GM21825 (cell line): Measurements from ENCODE around the gene RANBP3.
A peak's percentile ranks its signal among the peaks of the same experiment; 100 is the strongest.

Experiments used
- ATAC-seq: cut with Tn5 transposase; IDR thresholded peaks from one replicate; pipeline ENCODE4 v1.9.1; 2021; ENCODE audit warnings: mild to moderate bottlenecking, moderate library complexity; ENCODE audit not compliant: unreplicated experiment

Gene RANBP3

DNA sequence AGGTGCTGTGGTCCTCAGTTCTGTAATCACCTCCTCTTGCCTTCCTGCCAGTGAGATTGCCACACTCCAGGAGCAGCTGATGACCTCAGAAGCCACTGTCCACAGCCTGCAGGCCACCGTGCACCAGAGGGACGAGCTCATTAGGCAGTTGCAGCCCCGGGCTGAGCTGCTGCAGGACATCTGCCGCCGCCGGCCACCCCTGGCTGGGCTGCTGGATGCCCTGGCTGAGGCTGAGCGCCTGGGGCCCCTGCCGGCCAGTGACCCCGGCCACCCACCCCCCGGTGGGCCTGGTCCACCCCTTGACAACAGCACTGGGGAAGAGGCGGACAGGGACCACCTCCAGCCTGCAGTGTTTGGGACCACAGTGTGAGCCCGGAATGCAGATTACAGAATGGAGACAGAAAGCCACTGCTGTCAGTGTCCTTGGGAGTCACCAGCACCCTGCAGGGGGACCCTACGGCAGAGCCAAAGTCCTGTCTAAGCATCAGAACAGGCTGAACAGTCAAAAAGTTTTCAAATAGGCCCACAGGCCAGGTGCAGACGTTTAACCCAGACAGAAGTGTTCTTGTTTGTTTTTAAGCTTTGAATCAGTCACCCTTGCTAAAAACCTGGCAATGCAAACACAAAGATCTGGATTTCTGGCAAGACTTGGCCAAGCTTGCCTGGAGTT, 69.0 kb downstream of the RANBP3 start:
- ATAC-seq = no peak

DNA sequence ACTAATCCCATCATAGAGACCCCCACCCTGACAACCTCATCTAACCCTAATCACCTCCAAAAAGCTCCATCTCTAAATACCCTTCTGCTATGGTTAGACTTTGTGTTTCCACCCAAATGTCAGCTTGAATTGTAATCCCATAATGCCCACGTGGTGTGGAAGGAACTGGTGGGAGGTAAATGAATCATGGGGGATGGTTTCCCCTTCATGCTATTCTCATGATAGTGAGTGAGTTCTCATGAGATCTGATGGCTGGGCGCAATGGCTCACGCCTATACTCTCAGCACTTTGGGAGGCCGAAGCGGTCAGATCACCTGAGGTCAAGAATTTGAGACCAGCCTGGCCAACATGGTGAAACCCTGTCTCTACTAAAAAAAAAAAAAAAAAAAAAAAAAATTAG, 70.7 kb downstream of the RANBP3 start:
- ATAC-seq = no peak

DNA sequence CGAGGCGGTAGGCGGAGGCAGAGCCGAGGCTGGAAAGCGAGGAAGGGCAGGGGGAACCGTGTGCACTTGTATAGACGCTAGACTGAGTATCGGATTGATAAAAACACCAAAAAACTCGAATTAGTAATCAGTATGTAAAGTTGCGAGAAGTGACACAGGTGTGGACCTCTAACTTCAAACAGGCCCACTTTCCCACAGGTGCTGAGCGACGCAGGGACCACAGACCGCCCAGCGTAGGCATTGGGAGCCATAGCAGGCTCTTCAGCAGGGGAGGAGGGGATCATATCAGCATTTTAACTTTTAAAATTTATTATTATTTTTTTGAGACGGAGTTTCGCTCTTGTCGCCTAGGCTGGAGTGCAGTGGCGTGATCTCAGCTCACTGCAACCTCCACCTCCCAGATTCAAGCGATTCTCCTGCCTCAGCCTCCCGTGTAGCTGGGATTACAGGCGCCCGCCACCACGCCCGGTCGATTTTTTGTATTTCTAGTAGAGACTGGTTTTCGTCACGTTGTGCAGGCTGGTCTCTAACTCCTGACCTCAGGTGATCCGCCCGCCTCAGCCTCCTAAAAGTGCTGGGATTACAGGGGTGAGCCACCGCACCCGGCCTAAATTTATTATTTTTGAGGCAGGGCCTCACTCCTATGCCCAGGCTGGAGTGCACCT, 72.7 kb downstream of the RANBP3 start:
- ATAC-seq = no peak

DNA sequence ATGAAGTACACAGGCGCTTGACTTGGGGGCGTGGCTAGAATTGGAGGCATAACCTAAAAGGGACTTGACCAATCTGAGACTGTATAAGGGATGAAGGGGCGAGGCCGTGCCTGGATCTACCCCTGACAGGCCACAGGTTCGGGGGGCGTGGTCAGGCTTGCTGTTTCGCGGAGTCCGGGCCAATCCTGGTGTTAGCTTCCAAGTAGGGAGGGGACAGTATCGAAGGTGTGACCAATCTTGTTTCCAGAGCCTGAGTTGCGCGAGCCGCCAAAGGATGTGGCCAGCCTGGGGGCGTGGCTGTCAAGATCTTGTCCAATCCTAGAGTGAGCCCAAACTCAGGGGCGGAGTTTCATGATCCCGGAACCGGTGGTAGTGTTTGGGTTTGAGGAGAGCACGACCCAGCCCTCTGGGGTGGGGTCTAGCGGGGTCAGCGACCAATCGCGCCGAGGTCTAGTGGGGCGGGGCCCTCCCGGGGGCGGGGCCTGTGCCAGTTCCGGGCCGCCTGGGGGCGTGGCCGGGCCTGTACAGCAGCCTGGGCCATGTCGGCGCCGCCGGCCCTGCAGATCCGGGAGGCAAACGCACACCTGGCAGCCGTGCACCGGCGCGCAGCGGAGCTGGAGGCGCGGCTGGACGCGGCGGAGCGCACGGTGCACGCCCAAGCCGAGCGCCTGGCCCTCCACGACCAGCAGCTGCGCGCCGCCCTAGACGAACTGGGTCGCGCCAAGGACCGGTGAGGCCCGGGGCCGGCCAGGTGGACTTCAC, 73.4 kb downstream of the RANBP3 start, which contains the start of gene VMAC:
Gene VMAC, plus strand, starts transcription at position 521 of the 762 bp plus-strand sequence. Its CDS starts 19 bp downstream, at position 540.
- peak; percentile 74 for ATAC-seq

DNA sequence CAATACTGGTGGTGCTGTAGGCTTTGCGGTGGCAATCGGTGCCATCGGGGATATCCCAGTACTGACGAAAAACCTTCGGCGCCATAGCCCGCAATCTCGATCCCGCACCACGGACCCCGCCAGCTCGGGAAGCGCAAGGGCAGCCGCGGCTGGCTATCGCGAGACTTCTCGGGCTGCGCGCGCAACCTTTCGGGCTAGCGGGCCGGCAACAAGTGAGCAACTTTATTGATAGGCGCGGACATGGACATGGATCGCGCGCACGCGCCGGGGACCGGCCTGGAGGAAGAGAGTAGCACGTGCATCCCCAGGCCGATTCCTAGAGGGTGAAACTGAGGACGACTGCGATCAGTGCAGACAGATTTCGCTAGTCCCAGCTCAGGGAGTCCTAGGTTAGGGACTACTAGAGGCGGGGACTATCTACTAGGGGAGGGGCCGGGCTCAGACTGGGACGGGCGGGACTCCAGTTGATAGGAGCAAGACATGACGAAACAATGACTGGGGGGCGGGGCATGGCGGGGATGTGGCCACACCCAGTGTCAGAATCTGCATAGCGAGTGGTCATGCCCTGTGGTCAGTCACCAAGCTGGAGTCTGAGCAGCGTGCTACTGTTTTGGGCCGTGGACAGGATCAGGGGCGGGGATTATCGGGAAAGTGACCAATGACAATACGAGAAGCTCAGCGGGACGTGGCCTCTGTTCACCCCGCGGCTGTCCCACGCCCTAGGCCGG, 74.2 kb downstream of the RANBP3 start, which contains the start of gene NDUFA11:
Gene NDUFA11, minus strand, starts transcription at position 167 of the 728 bp plus-strand sequence. Its CDS starts 82 bp downstream, at position 85.
- peak; percentile 34 for ATAC-seq

DNA sequence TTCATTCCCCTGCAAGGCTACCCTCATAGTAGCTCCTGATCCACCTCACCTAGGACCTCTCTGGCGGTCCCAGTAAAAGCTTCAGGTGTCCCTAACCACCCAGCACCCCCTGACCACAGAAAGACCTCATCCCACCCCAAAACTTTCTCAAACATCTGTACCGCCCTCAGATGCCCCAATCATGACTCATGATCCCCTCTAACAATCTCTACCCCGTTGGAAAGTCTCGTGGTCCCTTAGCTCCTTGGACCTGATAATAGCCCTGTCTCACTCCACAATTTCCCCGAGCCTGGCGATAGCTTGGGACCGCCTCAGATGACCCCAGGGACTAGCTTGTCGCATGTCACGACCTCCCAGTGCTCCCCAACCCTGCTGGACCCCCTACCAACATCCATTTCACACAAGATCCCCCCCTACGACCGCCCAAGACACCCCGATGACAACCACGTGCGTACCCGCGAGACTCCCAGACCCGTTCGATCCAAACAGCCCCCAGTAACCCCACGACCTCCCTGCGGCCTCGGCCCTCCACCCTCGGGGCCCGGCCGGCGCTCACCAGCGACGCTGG, 74.8 kb downstream of the RANBP3 start:
- no peak for ATAC-seq

DNA sequence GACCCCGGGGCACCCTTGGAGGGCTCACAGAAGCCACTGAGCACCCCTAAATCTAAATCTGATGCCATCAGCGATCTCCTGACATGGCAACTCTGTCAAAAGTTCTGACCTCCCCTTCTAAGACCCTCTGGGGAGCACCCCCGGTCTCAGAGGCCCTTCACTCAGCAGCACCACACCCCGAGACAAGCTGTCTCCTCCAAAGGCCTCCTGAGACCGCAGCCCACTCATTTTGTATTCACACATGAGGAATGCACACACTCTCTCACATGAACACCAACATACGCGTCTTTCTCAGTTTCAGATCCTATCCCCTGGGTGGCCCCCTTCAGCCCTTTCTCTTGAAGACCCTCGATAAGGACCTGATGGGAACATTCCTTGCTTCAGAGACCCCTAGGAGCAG, 77.0 kb downstream of the RANBP3 start:
- ATAC-seq = no peak

DNA sequence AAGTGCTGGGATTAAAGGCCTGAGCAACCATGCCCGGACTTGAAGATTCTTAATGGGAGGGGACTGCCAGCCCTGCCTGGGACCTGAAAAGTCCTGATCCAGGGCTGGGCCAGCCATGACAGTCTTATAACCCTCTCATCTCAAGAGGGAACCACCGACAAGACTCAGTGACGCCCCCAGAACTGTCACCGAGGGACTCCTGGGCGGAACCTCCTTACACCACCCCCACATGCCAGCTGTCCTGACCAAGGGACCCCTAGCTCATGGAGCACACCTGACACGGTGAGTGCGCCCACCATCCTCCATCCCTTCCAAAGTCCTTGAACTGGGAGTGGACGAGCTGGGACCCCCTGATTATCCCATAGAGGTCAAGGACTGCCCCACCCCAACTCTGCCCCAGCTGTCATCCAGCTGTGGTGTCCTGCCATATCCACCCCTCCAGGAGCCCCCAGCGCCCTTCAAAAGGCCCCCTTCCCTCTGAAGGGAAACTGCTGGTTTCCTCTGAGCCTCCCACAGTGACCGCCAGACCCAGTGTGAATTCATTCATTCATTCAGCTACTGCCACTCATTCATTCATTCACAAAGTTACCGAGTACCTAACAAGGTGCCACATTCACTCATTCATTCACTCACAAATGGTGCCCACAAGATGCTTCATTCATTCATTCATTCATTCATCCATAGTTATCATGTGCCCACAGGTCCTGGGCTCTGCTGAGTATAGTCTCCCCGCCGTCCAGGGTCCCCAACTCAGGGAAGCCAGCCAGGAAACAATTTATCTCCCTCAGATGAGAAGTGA, 78.0 kb downstream of the RANBP3 start:
- ATAC-seq = no peak

DNA sequence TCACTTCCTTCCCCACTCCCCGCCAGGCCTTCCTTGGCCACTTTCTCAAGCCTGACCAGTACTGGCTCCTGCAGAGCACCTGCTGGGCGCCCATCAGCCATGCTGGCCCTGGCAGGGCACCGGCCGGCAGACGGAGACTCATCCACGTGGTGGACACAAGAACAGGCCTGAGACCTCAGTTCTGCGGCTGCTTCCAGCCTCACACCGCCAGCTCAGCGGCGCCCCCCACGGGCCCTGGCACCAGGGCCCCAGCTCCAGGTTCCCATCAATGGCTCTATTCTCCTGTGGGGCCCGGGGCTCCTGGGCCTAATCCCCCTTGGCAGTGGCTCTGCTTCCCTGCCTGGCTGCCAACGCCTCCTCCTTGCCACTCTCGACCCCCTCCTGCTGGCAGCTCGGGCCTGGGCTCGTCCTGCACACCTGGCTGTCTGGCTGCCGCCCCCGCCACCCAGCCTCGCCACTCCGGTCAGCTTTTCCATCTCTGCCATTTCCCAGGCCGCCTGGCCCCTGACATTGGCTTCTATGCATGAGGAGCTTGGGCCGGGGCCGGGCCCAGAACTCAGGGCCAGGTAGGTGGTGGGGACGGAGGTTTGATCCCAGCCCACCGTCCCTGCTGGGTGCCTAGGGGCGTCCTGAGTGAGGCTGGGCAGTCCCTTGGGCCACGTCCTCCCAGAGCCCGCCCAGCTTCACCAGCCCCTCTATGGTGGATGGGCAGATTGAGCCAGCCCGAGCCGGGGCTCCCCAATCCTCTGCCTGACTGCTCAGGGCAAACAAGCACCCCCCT, 80.6 kb downstream of the RANBP3 start:
- no peak for ATAC-seq

DNA sequence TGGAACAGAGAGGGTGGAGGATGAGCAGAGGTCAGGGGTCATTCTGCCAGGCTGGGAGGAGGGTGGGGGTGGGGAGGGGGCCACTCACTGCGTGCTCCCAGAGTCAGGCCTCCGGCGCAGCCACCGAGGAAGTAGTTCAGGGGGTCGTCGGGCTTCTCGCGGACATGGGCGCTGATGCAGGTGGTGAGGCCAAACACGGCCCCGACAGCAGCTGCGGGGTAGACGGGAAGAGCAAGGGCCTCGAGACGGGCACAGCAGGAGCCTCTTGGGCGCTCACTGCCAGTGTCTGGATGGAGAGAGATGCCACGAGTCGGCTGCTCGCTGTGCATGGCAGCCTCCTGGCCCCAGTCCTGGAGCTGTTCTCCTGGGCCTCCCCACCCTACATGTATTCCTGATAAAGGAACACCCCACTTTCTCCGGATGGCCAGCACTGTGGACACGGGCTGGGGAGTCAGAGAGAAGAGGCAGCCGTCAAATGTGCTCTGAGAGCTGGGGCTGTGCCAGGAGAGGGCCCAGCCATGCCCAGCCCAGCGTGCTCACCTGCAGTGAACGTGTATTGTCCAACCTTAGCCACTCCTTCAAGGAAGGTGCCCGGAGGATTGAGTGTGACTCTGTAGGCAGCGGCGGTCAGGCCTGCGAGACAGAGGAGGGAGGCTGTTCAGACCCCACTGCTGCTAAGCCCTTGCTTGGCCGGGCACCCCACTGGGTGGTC, 81.4 kb downstream of the RANBP3 start:
- ATAC-seq = no peak

DNA sequence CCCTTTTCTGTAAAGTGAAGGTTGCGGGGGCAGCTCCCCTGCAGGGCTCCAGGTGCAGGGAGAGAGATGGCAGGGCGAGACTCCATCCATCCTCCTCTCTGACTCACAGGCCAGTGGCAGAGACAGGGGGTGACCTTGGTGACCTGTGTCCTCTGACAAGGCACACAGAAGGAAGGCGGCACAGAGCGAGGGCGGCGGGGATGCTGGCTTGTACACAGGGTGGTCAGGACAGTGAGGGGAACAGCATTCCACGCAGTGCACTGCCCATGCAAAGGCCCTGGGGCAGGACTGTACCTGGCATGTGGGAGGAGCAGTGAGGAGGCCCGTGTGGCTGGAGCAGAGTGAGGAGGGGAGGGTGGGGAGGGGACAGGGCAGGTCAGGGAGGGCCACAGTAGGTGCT, 82.0 kb downstream of the RANBP3 start:
- ATAC-seq = no peak

DNA sequence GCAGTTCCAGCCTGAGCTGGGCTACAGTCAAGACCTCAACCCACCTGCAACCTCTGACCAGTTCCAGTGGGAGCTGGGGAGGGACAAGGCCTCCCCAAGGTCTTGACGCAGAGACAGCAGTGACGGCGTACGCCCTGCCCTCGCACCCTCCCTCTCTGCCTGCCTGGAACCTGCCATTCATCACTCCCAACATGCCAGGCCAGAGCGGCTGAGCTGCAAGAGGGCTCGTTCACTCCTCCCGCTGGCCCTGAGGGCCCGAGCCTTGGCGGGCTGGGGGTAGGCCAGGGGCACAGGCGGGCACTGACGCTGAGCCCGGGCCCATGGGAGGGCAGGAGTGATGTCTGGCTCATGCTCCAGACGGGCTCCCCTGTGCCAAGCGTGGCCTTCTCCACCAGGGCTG, 82.5 kb downstream of the RANBP3 start:
- no peak for ATAC-seq

DNA sequence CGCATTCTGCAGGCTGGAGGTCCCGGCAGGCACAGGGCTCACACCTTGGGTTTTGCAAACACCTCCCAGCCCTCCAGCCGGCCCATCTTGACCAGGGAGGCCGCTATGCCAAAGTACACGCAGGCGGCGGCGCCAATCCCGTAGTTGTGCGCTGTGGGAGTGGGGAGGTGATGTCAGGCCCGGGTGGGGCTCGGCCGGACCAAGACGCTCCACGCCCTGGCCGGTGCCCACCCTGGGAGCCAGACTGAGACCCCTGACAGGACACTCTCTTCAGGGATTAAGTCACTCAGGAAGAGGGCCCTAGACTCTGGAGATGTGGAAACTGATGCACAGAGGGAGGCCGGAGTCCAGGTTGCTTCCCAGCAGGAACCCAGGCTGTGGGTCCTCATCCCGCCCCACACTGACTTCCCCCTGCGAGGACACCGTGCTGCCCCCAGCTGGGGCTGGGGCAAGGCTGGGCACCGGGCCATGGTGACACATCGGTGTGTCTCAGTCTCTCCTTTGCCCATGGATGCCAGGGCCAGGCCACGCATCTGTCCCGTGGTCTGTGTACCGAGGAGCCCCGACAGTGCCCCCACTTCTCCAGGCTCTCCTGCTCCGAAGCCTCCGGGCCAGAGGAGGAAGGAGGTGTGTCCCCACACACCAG, 83.1 kb downstream of the RANBP3 start:
- ATAC-seq = no peak

DNA sequence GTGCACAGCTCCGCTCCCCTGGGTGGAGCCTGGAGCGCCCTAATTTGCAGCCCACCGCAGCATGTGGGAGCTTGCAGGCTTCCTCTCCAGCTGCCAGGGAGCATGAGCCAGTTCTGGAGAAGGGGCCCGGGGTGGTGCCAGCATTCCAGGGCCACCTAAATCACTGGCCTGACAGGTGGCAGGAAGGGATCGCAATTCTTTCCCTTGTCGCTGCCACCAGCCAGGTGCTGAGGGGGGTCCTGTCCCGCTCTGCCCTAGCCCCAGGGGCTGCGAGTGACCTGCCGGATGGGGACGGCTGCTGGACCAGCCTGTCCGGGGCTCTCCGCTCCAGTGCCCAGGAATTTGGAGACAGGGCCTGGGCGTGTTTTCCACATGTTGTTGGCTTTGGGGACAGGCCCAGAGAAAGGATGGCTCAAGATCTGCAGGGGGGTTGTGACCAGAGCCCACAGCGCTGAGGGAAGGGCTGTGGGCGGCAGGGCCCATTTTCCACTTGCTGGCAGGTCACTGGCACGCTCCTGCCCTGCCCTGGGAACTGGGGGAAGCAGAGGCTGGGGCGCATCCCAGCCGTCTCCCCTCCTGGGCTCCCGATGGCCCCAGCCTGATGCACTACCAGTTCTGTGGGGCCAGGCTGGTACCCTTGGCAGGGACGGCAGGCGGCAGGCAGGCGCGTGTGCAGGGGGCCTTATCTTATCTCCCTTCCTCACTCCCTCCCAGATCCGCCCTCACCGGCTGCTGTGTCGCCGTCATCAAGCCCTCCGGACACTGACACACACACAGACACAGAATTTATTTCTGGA, 83.8 kb downstream of the RANBP3 start:
- no peak for ATAC-seq

DNA sequence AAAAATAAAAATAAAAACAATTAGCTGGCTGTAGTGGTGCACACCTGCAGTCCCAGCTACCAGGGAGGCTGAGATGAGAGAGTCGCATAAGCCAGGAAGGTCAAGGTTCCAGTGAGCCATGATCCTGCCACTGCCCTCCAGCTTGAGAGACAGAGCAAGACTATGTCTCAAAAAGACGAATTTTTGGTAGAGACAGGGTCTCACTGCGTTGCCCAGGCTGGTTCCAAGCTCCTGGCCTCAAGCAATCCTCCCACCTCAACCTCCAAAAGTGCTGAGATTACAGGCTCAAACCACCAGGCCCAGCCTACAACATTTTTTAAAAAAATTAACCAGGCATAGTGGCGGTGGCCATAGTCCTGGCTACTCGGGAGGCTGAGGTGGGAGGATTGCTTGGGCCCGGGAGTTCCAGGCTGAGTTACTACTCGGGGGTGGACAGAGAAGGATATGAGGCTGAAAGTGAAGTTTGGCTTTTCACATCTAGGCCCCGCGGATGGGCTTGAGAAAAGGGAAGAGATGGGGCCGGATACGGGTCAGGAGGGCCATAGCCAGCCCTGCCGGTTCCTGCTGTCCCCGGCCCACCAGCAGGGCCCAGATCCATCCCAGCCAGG, 84.5 kb downstream of the RANBP3 start:
- no peak for ATAC-seq

DNA sequence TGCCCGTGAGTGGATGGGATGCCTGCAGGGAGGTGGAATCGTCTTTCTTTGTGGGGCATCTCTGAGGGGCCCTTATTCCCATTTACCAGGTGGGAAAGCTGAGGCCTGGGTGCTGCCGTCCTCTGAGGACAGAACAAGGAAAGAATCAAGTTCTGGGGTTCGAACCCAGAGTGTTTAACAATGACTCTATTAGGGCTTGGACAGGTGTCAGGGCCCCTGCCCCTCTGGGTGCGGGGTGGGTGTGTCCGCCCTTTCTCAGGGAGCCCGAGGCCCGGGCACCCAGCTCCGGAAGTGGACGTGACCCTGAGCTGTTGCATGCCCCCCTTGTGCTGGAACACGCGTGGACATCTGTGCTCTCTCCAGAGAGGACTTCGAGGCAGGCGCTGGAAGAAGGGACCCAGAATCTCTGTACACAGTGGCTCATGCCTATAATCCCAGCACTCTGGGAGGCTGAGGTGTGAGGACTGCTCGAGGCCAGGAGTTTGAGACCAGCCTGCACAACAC, 85.1 kb downstream of the RANBP3 start:
- ATAC-seq = no peak
